HG03025 (cell line): ENCODE data around the gene RGMA.
"Not testable (repeated sequence)": the region's sequence is repeated elsewhere in the genome, so short reads cannot be mapped to it uniquely, and the experiment has no call there.

Experiments
- ATAC-seq: cut with Tn5 transposase; IDR thresholded peaks from one replicate; pipeline ENCODE4 v1.9.1; 2021; ENCODE audit warnings: mild to moderate bottlenecking, moderate library complexity; ENCODE audit not compliant: unreplicated experiment, low FRiP score

The RGMA gene

GRCh38 chr15:93068581-93069199 lies 20.3 kb downstream of the RGMA start:
- no peak for ATAC-seq

DNA sequence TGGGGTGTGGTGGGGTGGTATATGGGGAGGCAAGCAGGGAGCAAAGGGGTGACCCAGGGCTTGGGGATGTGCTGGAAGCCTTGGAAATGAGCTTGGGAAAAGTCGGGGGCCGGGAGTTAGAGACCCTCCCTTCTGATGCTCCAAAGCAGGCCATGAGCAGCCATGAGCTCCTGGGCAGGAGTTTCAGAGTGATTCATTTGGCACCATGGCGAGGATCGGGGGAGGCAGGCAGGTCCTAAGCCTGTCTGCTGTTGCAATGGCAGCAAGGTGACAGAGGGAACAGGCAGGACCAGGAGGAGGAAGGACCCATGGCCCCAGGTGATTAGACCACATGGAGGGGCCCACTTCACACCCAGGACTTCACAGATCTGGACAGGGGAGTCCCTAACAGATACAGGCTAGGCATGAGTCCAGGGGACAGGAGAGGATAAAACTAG lies 21.3 kb downstream of the RGMA start:
- no peak for ATAC-seq

DNA sequence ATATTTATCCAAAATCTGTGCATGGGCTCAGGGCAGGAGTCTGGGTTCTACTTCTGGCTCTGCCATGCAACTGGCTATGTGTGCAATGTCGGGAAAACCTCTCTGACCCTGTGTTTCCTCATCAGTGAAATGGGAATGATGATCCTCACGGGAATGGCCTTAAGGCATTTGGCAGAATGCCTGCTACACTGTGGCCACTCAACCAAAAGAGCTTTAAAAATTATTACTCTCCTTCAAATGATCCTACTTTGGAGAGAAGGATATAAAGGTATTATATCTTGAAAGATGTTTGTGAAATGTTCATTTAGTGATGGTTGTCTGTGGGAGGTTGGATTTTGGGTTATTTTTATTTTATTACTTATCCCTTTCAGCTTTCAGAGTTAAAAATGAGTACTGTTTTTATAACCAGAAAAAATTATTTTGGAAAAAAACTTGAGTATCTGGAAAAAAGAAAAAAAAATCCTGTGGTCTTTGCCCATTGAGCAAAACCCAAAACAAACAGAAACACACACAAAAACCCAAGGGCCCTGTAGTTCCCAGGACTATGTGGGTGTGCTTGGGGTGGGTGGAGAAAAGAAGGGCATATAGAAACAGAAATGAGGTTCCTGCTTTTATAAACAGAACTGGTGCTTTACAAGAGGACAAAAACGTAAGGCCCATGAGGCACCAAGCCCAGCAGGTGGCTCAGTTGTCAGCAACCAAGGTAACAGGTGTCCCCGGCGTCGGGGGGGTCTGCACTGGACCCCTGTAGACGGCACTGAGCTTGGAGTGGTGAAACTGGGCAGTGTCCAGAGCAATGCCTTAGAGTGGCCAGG lies 22.0 kb downstream of the RGMA start:
- ATAC-seq, result no peak

DNA sequence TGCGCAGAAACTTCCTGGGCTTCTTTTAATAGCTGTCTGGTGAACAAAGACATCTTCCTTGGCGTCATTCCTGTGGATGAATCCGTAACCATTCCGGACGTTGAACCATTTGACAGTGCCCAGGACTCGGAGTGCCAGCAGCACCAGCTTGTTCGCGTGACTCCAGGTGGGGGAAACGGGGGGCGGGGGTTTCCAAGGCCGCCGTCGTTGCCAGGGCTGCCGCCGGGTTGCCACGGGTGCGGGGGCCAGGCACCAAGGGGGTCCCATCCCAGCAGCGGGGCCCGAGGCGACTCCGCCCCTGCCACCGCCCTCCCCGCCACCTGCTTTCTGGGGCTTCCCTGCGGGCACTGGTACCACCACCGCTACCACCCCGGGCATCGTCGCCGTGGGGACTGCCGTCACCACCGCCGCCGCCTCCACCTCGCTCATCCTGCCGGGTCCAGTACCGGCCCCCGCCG lies 22.8 kb downstream of the RGMA start:
- ATAC-seq, result no peak

DNA sequence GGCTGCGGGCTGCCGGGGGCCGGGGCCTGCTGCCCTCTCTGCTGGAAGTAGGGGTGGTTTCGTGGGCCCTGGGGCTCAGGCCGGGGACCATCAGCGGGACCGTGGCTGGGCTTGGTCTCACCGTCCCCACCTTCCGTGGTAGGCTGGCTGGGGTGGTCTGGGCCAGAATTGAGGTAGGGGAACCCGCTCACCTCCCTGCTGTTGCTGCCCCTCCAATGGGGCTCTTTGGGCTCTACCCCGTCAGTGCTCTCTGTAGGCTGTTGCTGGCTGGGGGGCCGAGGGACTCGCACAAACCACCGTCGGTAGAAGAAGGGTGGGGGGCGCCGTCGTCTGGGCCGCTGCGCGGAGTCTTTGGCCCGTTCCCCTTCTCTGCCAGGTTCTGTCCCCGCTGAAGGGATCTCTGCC lies 23.4 kb downstream of the RGMA start:
- no peak for ATAC-seq

DNA sequence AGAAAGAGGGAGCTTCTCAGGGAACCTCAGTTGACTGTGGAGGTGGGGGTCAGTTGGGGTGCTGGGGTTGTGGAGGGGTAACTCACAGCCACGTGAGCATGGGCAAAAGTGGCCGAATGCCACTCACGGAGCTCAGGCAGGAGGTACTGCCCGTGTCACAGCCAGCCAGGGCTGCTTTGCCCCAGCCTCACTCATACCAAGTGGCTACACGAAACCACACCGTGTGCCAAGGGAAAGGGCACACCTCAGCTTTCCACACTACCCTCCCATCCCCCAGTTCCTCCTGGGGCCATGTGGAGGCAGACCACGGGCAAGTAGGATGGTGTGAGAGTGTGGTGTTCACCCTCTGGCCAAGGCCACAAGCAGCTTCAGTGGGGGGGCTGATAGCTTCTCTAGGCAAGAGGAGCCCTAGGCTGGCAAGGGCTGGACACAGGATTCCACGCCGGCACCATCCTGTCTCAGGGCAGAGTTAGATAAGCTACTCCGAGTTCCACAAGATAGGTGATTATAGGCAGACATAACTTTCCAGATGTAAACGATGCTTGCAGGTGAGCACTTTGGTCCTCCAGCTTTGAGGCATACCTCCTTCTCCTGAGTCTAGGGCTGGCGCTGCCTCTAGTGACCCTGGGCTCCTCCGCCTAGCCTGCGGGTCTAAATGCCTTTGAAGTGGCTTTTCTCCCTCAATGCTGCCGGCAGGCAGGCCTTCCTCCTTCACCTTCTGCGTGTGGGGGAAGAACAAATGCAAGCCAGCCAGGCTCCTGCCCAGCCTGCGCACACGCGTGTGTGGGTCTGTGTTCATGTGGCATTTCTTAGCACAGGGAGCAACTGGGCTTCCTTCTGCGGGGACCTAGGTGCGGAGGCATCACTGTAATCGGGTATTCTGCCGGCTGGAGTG lies 25.0 kb downstream of the RGMA start:
- no peak for ATAC-seq

DNA sequence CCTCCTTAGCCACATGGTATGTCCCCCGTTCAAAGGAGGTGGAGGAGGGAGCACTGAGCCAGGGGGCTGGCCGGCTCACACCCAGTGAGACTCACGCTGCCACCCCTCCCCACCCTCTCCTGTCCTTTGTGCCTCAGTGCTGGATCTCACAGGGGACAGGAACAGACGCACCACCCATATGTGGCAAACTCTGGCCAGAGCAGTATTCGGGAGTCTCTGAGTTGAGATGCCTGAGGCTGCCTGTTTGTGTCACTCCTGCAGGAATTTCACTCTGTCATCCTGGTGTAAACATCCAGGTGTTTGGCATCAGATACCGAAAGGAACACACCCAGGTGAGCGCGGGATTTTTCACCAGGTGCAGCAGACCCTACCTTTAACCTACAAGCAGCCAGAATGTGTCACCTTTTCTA lies 25.7 kb downstream of the RGMA start:
- no peak for ATAC-seq

DNA sequence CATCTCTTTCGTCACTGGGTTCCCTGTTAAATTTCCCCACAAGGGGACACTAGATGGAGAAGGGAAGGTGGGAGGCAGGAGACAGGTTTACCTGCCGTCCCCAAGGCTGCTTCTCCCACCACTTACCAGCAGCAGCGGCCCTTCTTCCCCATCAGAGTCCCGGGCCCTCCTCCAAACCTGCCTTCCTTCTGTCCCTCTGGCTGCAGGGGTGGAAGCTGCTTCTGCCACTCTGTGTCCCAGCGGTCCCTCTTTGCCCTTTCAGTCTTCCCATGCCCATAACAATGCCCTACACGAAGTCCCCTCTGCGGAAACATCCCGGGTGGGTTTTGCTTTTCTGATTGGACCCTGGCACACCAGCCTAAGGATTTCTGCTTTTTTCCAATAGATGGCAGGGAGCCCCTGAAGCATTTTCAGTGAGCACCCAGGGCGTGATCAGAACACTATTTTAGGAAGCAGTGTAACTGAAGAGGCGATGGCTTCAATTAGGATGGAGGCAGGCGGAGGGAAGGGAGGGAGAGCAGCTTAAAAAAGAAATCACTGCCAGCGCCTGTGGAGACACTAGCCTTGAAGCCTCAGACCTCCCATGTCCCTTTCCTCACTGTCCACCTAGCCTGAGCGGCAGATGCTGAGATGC lies 26.3 kb downstream of the RGMA start:
- ATAC-seq, result not testable (repeated sequence)

- ATAC-seq, result no peak
Observed at GRCh38 chr15:93060336-93061248, 28.4 kb downstream of the RGMA start.

GRCh38 chr15:93059442-93059841 lies 29.6 kb downstream of the RGMA start:
- ATAC-seq, result no peak

DNA sequence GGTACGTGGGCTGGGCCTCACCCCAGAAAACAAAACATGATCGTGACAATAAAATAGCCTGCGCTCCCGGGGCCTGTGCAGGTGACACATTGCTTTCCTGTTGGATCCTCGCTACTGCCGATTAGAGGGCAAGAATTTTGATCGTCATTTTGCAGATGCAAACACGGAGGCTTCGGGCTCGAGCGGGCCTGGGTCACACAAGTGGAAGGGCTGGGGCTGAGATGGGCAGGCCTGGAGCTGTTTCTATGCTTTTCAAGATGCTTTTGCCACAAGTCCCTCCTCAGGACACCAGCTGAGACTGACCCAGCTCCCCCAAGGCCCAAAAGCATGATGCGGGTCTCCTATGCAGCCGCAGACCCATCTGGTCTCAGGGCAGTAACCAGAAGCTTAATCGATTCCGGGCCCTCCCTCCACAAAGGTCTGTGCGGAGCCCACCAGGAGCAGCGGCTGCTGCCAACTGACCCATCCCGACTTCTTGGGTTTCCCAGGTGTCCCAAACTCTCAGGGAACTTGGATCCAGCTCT lies 30.0 kb downstream of the RGMA start:
- no peak for ATAC-seq

DNA sequence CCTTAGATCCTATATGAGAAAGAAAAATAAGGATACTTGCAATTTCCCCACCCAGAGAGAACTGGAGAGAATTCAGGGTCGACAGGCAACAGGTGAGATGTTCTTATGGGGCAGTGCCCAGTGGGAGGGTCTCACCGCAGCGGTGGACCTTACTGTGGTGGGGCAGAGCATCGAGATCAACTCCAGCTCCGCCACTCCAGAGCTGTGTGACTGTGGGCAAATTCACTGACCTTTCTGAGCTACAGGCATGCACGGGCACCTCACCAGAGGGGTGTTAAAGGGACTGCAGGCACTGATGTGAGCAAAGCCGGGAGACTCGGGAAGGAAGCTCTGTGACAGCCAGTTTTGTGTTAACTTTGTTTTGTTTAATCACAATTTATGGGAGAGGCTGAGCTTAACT lies 30.9 kb downstream of the RGMA start:
- ATAC-seq, result no peak

GRCh38 chr15:93057618-93058017 lies 31.4 kb downstream of the RGMA start:
- ATAC-seq, result no peak

- ATAC-seq, result no peak
Observed at GRCh38 chr15:93056836-93057235, 32.2 kb downstream of the RGMA start.

GRCh38 chr15:93055211-93055610 lies 33.8 kb downstream of the RGMA start:
- no peak for ATAC-seq

- ATAC-seq, result no peak
Observed at GRCh38 chr15:93052090-93052879, 36.7 kb downstream of the RGMA start.

DNA sequence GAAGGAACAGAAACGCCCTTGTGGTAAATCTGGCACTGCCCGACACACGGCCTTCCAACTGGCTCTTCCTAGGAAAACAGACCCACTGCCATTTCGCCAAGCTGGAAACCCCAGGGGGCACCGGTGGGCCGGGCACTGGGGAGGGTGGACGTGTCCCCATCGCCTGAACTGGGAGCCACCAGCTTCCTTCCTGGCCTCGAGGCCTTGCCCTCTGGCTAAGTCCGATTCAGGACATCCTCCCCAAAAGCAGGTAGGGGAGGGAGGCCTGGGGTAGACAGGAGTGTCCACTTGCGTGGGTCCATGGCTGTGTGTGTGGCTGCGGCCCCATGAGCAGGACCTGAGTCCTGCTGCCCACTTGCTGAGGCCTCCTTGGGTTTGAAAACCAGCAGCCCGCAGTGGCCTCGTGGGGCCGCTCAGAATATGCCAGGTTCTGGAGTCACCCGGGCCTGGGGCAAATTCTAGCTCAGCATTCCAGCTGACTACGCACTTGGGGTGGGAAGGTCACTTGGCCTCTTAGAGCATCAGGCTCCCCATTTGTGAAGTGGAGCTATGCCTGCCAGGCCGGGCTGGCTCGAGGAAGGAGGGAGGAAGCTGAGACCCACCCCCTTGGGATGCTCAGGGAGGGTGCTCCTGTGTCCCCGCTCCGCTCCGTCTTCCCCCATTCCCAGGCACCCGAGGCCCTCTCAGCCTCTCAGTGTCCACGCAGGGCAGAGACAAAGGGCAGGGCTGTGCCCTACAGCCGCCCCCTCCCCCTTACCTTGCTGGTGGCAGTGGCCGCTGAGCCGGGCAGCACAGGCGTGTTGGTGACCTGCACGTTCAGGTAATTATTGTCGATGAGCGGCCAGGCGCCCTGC lies 37.5 kb downstream of the RGMA start:
- ATAC-seq, result no peak

DNA sequence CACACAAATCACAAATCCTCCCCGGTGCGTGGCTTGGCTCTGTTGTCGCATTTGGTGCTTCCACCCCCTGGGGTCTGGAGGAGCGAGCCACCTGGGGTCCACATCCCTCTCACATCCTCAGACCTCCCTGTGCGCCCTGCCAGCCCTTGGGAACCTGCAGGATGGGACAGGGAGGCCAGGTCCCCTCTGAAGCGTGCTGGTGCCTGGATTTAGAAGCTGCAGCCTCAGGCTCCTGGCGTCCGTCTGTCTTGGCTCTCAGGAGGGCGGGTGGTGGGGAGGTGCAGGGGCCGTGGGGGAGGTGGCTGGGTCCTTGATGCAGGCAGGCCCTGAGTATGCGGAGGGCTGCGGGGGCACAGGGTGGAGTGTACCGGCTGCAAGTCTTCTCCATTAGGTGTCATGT lies 38.4 kb downstream of the RGMA start:
- no peak for ATAC-seq
